ENCODE measurements around the gene P4HA1.

The P4HA1 gene

DNA sequence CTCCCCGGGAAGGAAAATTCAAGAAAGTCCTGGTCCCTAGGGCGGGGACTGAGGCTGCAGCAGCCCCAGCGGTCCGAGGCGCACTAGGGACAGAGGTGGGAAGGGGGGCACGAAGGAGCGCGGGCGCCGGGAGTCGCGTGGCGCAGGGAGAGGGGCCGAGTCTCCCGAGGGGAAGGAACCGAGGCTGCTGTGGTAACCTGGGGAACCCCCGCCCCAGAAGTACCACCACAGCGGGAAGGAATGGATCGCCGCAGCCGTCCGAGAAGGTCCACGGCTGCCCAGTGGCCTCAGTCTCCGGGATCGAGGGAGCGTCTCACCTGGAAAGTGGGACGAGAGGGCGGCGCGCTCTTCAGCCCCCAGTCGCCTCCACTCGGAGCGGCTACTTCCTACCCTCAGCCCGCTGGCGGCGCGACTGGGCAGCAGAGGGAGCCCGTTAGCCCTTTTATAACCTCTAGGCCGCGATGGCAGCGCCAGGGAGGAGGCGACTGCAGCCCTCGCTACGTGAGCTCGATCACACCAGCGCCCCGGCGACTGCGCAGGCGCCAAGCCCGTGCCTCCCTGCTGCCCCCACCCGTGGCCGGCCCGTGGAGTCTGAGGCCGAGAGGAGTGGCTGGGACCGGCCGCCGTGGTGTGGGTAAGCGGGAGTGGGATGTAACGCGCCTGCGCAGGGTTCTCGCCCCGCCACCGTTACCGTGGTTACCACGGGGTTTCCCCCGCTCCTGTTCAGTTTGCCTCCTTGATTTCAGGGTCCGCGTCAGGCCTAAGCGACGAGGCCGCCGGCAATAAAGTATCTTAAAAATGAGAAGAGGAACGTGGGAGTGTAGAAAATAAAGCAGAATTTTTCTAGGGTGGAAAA, at the start of gene P4HA1:
TSS of gene P4HA1 (minus strand) at position 418 of the 856 bp plus-strand sequence. CDS start 21,983 bp downstream, outside the sequence.
- Histone ChIP-seq H3K36me3 (ENCODE audit: insufficient read depth, insufficient read length, low read length) (peaks cover 5% of the 10 kb centered on the region), H3K27me3 (ENCODE audit: insufficient read depth, insufficient read length) (no peaks in the 10 kb centered on the region), H3K9ac (ENCODE audit: insufficient read length, low read depth) (peak within 1 kb of the TSS; percentile 89), H3K9me3 (ENCODE audit: insufficient read depth, low read length) (no peaks in the 10 kb centered on the region), H3K4me3 (ENCODE audit: insufficient read length, low read depth) (peak within 1 kb of the TSS; percentile 77), H3K4me1 (ENCODE audit: insufficient read depth, insufficient read length) (no peaks in the 10 kb centered on the region)
- peak; percentile 81 for DNase-seq (ENCODE audit: low read depth, low spot score)
- no peak for TF ChIP-seq YY1 (IDR thresholded peaks at IDR 0.05; ENCODE audit: insufficient read depth, insufficient read length)
- no peak for TF ChIP-seq ZNF274 (IDR thresholded peaks at IDR 0.05; ENCODE audit: low read depth, low read length)
- no peak for TF ChIP-seq SUZ12 (IDR thresholded peaks at IDR 0.05; ENCODE audit: extremely low read depth, insufficient read depth, insufficient read length)

DNA sequence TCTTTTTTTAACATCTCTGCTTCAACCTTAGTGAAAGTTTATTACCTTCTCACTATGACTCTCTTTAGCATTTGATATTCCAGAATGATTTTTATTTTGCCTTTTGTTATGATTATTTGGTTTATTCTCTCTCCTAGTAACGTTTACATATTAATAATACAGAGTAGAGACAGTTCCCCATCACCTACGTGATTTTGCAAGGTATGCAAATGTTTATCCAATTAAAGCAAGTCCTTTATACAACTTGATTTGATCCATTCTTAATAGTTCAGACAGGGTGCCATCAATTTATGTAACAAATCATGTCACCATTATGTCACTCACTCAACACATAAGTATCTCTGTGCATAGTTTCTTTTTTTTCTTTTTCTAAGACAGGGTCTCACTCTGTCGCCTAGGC, 44.9 kb upstream of the P4HA1 start:
- H3K36me3 ChIP-seq (ENCODE audit: insufficient read depth, insufficient read length, low read length): peaks cover 61% of the 10 kb centered on the region

DNA sequence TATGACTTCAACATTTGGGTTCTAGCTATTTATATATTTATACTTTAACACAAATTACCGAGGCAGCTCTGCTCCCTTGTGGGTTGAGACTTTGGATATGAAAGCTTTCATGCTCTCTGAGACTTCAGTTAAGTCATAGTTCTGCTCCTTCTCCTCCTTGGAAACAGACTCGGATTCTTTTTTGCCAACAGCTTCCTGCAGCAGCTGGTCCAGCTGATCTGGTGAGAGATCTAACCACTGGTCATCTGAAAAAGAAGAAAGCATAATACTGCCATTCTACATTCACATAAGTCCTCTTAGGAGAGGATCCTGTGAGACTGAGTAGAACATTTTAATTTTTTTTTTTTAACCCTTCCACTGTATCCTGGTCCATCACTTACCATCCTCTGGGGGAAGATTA, 42.6 kb upstream of the P4HA1 start:
- Histone ChIP-seq H3K9ac (ENCODE audit: insufficient read length, low read depth) (no peak overlapping the region), H3K9me3 (ENCODE audit: insufficient read depth, low read length) (no peaks in the 10 kb centered on the region), H3K27me3 (ENCODE audit: insufficient read depth, insufficient read length) (no peaks in the 10 kb centered on the region), H3K4me3 (ENCODE audit: insufficient read length, low read depth) (no peak overlapping the region), H3K36me3 (ENCODE audit: insufficient read depth, insufficient read length, low read length) (peaks cover 57% of the 10 kb centered on the region), H3K4me1 (ENCODE audit: insufficient read depth, insufficient read length) (no peaks in the 10 kb centered on the region)
- TF ChIP-seq ZNF274 (IDR thresholded peaks at IDR 0.05; ENCODE audit: low read depth, low read length) (no peak), YY1 (IDR thresholded peaks at IDR 0.05; ENCODE audit: insufficient read depth, insufficient read length) (no peak), SUZ12 (IDR thresholded peaks at IDR 0.05; ENCODE audit: extremely low read depth, insufficient read depth, insufficient read length) (no peak)
- no peak for DNase-seq (ENCODE audit: low read depth, low spot score)

More for the DNA sequence above, 44.9 kb upstream of the P4HA1 start:
- Histone ChIP-seq H3K9ac (ENCODE audit: insufficient read length, low read depth) (no peak overlapping the region), H3K4me3 (ENCODE audit: insufficient read length, low read depth) (no peak overlapping the region), H3K4me1 (ENCODE audit: insufficient read depth, insufficient read length) (no peaks in the 10 kb centered on the region), H3K9me3 (ENCODE audit: insufficient read depth, low read length) (no peaks in the 10 kb centered on the region), H3K27me3 (ENCODE audit: insufficient read depth, insufficient read length) (no peaks in the 10 kb centered on the region)
- TF ChIP-seq YY1 (IDR thresholded peaks at IDR 0.05; ENCODE audit: insufficient read depth, insufficient read length) (no peak), SUZ12 (IDR thresholded peaks at IDR 0.05; ENCODE audit: extremely low read depth, insufficient read depth, insufficient read length) (no peak), ZNF274 (IDR thresholded peaks at IDR 0.05; ENCODE audit: low read depth, low read length) (no peak)
- DNase-seq (ENCODE audit: low read depth, low spot score): no peak

DNA sequence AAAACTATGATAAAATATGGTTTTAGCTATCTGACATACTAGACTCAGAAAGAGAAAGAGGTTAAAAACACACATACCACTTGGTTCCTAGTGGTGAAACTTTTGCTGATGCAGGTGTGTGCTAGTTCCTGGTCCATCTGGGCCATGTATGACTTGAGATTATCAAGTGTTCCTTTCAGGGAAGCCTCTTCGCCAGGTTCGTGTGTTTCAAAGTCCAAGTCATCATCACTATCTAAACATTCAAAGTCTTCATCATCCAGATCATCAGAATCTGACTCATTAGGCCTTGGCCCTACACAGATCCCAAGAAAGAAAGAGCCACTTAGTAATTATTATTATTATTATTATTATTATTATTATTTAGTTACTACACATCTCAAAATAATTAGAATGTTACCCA, 40.0 kb upstream of the P4HA1 start:
- H3K27me3 ChIP-seq (ENCODE audit: insufficient read depth, insufficient read length): no peaks in the 10 kb centered on the region
- no peak overlapping the region for H3K4me3 ChIP-seq (ENCODE audit: insufficient read length, low read depth)
- no peak overlapping the region for H3K9ac ChIP-seq (ENCODE audit: insufficient read length, low read depth)
- no peak for DNase-seq (ENCODE audit: low read depth, low spot score)
- no peaks in the 10 kb centered on the region for H3K4me1 ChIP-seq (ENCODE audit: insufficient read depth, insufficient read length)
- no peaks in the 10 kb centered on the region for H3K9me3 ChIP-seq (ENCODE audit: insufficient read depth, low read length)
- TF ChIP-seq YY1 (IDR thresholded peaks at IDR 0.05; ENCODE audit: insufficient read depth, insufficient read length) (no peak), SUZ12 (IDR thresholded peaks at IDR 0.05; ENCODE audit: extremely low read depth, insufficient read depth, insufficient read length) (no peak), ZNF274 (IDR thresholded peaks at IDR 0.05; ENCODE audit: low read depth, low read length) (no peak)
- H3K36me3 ChIP-seq (ENCODE audit: insufficient read depth, insufficient read length, low read length): peaks cover 55% of the 10 kb centered on the region

DNA sequence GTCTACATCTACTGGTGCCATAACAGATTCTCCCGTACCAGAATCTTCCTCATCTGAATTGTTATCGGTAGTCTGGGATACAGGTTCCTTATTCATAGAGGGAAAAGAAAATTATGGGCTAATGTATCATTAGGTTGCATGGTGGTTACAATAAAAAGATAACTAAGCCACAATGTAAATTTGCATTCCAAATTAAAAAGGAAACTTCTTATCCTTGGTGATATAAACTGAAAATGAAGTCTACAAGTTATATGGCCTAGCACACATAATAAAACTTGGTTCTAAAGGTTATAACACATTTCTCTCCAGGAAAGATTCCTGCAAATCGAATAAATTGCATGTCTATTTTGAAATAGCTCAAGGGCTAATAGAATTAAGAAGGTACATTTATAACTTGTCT, 38.1 kb upstream of the P4HA1 start:
- no peak for DNase-seq (ENCODE audit: low read depth, low spot score)
- TF ChIP-seq SUZ12 (IDR thresholded peaks at IDR 0.05; ENCODE audit: extremely low read depth, insufficient read depth, insufficient read length) (no peak), YY1 (IDR thresholded peaks at IDR 0.05; ENCODE audit: insufficient read depth, insufficient read length) (no peak), ZNF274 (IDR thresholded peaks at IDR 0.05; ENCODE audit: low read depth, low read length) (no peak)
- Histone ChIP-seq H3K36me3 (ENCODE audit: insufficient read depth, insufficient read length, low read length) (peaks cover 62% of the 10 kb centered on the region), H3K4me1 (ENCODE audit: insufficient read depth, insufficient read length) (no peaks in the 10 kb centered on the region), H3K4me3 (ENCODE audit: insufficient read length, low read depth) (no peak overlapping the region), H3K9ac (ENCODE audit: insufficient read length, low read depth) (no peak overlapping the region), H3K27me3 (ENCODE audit: insufficient read depth, insufficient read length) (no peaks in the 10 kb centered on the region), H3K9me3 (ENCODE audit: insufficient read depth, low read length) (no peaks in the 10 kb centered on the region)

DNA sequence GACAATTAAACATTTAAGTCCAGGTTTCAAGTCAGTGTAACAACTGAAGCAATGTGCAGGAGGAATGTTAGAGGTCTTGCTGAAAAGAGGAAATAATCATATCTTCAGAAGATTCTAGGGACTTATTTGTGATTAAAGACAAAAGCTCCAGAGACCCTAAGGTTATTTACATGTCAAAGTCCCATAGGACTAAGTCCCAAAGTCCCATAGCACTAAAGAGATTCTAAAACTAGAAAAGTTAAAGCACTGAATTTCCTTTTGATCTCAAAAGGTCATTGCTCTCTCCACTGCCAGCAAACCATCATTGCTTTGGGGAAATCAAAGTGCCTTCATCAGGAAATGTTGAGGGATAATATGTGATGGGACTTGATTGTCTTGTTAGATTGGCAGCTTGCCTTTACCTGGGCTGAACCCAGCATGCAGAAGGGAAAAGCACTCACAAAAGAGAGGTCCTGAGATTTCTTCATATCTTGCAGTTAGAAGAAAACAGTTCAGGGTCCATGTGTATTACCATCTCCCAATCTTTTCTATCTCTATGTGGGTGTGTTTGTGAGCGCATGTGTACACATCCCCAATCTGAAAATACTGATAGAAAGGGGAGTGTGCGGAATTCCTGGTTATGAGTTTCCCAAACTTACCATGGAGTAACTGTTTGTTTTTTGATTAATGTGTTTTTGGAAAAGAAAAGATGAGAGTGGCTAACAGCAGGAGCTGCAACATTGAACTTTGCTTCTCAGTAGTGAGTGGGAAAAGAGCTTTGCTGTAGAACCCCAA, 35.4 kb upstream of the P4HA1 start:
- peaks cover 60% of the 10 kb centered on the region for H3K36me3 ChIP-seq (ENCODE audit: insufficient read depth, insufficient read length, low read length)
- no peak overlapping the region for H3K9ac ChIP-seq (ENCODE audit: insufficient read length, low read depth)
- no peak for DNase-seq (ENCODE audit: low read depth, low spot score)
- no peak for TF ChIP-seq SUZ12 (IDR thresholded peaks at IDR 0.05; ENCODE audit: extremely low read depth, insufficient read depth, insufficient read length)
- no peak for TF ChIP-seq ZNF274 (IDR thresholded peaks at IDR 0.05; ENCODE audit: low read depth, low read length)
- TF ChIP-seq YY1 (IDR thresholded peaks at IDR 0.05; ENCODE audit: insufficient read depth, insufficient read length): no peak
- H3K4me1 ChIP-seq (ENCODE audit: insufficient read depth, insufficient read length): no peaks in the 10 kb centered on the region
- no peak overlapping the region for H3K4me3 ChIP-seq (ENCODE audit: insufficient read length, low read depth)
- no peaks in the 10 kb centered on the region for H3K27me3 ChIP-seq (ENCODE audit: insufficient read depth, insufficient read length)
- H3K9me3 ChIP-seq (ENCODE audit: insufficient read depth, low read length): no peaks in the 10 kb centered on the region

DNA sequence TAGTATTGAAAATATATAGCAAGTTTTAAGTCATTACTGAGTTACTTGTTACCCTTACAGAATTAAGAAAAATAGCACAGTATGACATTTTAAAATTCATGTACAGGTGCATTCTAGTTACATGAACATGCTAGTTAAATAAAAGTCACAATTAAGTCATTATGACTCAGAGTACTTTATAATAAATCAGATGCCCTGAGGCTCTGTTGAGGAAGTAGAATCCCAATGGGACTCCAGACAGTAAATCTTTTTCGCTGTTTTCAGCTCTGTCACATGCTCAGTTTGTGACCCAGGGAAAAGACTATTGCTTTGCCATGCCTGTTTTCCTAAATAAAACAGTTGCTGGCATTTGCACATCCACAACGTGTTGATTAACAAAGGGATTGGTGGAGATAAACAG, 34.6 kb upstream of the P4HA1 start:
- H3K36me3 ChIP-seq (ENCODE audit: insufficient read depth, insufficient read length, low read length): peaks cover 53% of the 10 kb centered on the region

More for the DNA sequence above, 34.6 kb upstream of the P4HA1 start:
- H3K9me3 ChIP-seq (ENCODE audit: insufficient read depth, low read length): no peaks in the 10 kb centered on the region
- no peak overlapping the region for H3K4me3 ChIP-seq (ENCODE audit: insufficient read length, low read depth)
- no peaks in the 10 kb centered on the region for H3K27me3 ChIP-seq (ENCODE audit: insufficient read depth, insufficient read length)
- H3K9ac ChIP-seq (ENCODE audit: insufficient read length, low read depth): no peak overlapping the region
- no peaks in the 10 kb centered on the region for H3K4me1 ChIP-seq (ENCODE audit: insufficient read depth, insufficient read length)
- no peak for DNase-seq (ENCODE audit: low read depth, low spot score)
- TF ChIP-seq YY1 (IDR thresholded peaks at IDR 0.05; ENCODE audit: insufficient read depth, insufficient read length) (no peak), ZNF274 (IDR thresholded peaks at IDR 0.05; ENCODE audit: low read depth, low read length) (no peak), SUZ12 (IDR thresholded peaks at IDR 0.05; ENCODE audit: extremely low read depth, insufficient read depth, insufficient read length) (no peak)
